Endothelial cell of umbilical vein (primary cell): ENCODE measurements around the gene C1orf159. TPM values are rescaled to one million over a fixed set of nuclear protein-coding genes. Genes with fewer than 3 reads are reported as not detected.

Experiments used
- BruUV-seq: library from RNA; stranded (reverse); fragments of 400-500 nt; replicated peaks from 2 replicates; lab custom pipeline; 2021; lab: Mats Ljungman, UMichigan
- CTCF ChIA-PET: fragments of 300-600, 350-600 bp; sonication (Branson Sonifier 250); formaldehyde crosslinking; loops from one replicate; lab custom pipeline; 2021; ENCODE audit warnings: antibody characterized with exemption, inconsistent platforms; lab: Charles Lee
- POLR2A ChIA-PET: fragments of 300-600, 350-600 bp; sonication (Branson Sonifier 250); formaldehyde crosslinking; loops from one replicate; lab custom pipeline; 2021; ENCODE audit warnings: antibody characterized with exemption, inconsistent platforms; lab: Charles Lee
- DNase-seq: peaks from one replicate; pipeline ENCODE4 v3.0.0-alpha.2; 2011; ENCODE audit warnings: low read depth, low spot score
- FAIRE-seq: peaks from 2 replicates; lab custom pipeline; 2011; peaks lifted over from hg19 to GRCh38; lab: Jason Lieb, UNC
- H2AFZ ChIP-seq: 2 replicates; pipeline ENCODE4 v1.6.0; 2012; ENCODE audit warnings: low read depth, low read length, control low read depth, inconsistent platforms
- H3K27ac ChIP-seq: 2 replicates; pipeline ENCODE4 v1.5.1; 2011; ENCODE audit warnings: low read depth, mild to moderate bottlenecking, control low read depth, low read length, moderate library complexity; ENCODE audit not compliant: insufficient read depth
- H3K27me3 ChIP-seq, 2 experiments: 2 replicates each; pipeline versions ENCODE4 v1.6.0 to v1.6.1; 2011; ENCODE audit warnings: low read length in 2 of 2, mixed read lengths in 1 of 2; ENCODE audit not compliant: control insufficient read depth in 2 of 2, insufficient read depth in 2 of 2
- H3K36me3 ChIP-seq, 2 experiments: 2 replicates in 1 of 2; 3 replicates in 1 of 2; pipeline ENCODE4 v1.5.1; 2011; ENCODE audit warnings: low read length in 2 of 2, mild to moderate bottlenecking in 1 of 2, moderate library complexity in 1 of 2; ENCODE audit not compliant: control insufficient read depth in 2 of 2, insufficient read depth in 2 of 2; ENCODE audit errors: extremely low read depth in 1 of 2
- H3K4me1 ChIP-seq: 3 replicates; pipeline ENCODE4 v1.5.1; 2011; ENCODE audit warnings: mild to moderate bottlenecking, low read length; ENCODE audit not compliant: control insufficient read depth, insufficient read depth; ENCODE audit errors: extremely low read depth
- H3K4me2 ChIP-seq: 2 replicates; pipeline ENCODE4 v1.6.1; 2011; ENCODE audit warnings: low read length, control low read depth, mixed read lengths; ENCODE audit not compliant: insufficient read depth
- H3K4me3 ChIP-seq, 3 experiments: fragments of 200-600 bp in 1 of 3; sonication (generic), shearing (Covaris generic) in 1 of 3; replicated peaks in 1 of 3; 2 replicates each; pipeline ENCODE4 v1.5.1; 2011 to 2016; ENCODE audit warnings: control low read depth in 3 of 3, low read length in 3 of 3, mild to moderate bottlenecking in 2 of 3, inconsistent platforms in 1 of 3, low read depth in 1 of 3, moderate library complexity in 1 of 3; ENCODE audit not compliant: insufficient read depth in 1 of 3
- H3K79me2 ChIP-seq: 2 replicates; pipeline ENCODE4 v1.6.0; 2012; ENCODE audit warnings: low read length, inconsistent platforms; ENCODE audit not compliant: control insufficient read depth, insufficient read depth
- H3K9ac ChIP-seq: replicated peaks from 2 replicates; pipeline ENCODE3; 2011; ENCODE audit warnings: low read length, control low read depth; ENCODE audit not compliant: insufficient read depth; ENCODE audit errors: extremely low read depth
- H3K9me1 ChIP-seq: replicated peaks from 3 replicates; pipeline ENCODE4 v1.6.0; 2011; ENCODE audit warnings: mild to moderate bottlenecking, low read length; ENCODE audit not compliant: control insufficient read depth, insufficient read depth; ENCODE audit errors: extremely low read depth
- H3K9me3 ChIP-seq: replicated peaks from 2 replicates; pipeline ENCODE4 v1.5.1; 2012; ENCODE audit warnings: low read length, inconsistent platforms; ENCODE audit not compliant: control insufficient read depth, insufficient read depth
- H4K20me1 ChIP-seq: replicated peaks from 2 replicates; pipeline ENCODE3; 2011; ENCODE audit warnings: mild to moderate bottlenecking, low read length; ENCODE audit not compliant: control insufficient read depth, insufficient read depth; ENCODE audit errors: extremely low read depth
- EZH2 ChIP-seq: IDR thresholded peaks from 2 replicates; pipeline ENCODE4 v1.6.1; 2012; ENCODE audit warnings: borderline replicate concordance, low read depth, mild to moderate bottlenecking, moderate library complexity, low read length, inconsistent platforms; ENCODE audit not compliant: severe bottlenecking
- FOS ChIP-seq: IDR thresholded peaks from 2 replicates; pipeline ENCODE4 v1.6.1; 2011; ENCODE audit warnings: mild to moderate bottlenecking, low read length, moderate library complexity, borderline replicate concordance; ENCODE audit not compliant: insufficient read depth
- GATA2 ChIP-seq: IDR thresholded peaks from 2 replicates; pipeline ENCODE4 v1.7.0; 2011; ENCODE audit warnings: low read depth, mild to moderate bottlenecking, moderate library complexity, mixed read lengths, low read length; ENCODE audit not compliant: insufficient read length, insufficient read depth
- JUN ChIP-seq: IDR thresholded peaks from 2 replicates; pipeline ENCODE4 v1.6.1; 2011; ENCODE audit warnings: borderline replicate concordance, low read depth; ENCODE audit not compliant: insufficient read length, insufficient read depth
- MAX ChIP-seq: IDR thresholded peaks from 2 replicates; pipeline ENCODE4 v1.6.1; 2011; ENCODE audit not compliant: insufficient read depth, insufficient read length
- MYC ChIP-seq: IDR thresholded peaks from one replicate; pipeline ENCODE4 v1.6.1; 2011; ENCODE audit warnings: mild to moderate bottlenecking, low read depth, low read length
- POLR2A ChIP-seq: IDR thresholded peaks from 2 replicates; pipeline ENCODE4 v1.6.1; 2012; ENCODE audit warnings: low read depth, mild to moderate bottlenecking, control low read depth, low read length
- POLR2AphosphoS5 ChIP-seq: IDR thresholded peaks from 2 replicates; pipeline ENCODE4 v1.6.1; 2012; ENCODE audit warnings: low read depth, mild to moderate bottlenecking, control low read depth, low read length, moderate library complexity; ENCODE audit not compliant: insufficient read depth
- dilution Hi-C: fragments of 300-500 bp; cut with MboI; formaldehyde crosslinking; loops from one replicate; pipeline ENCODE4 v1.15.0; 2019; ENCODE audit warnings: low sequenced_read_pairs; ENCODE audit not compliant: extremely low pct_ligation_motif_present
- intact Hi-C: fragments of 100-400 bp; cut with micrococcal nuclease; formaldehyde crosslinking; loops from one replicate; pipeline ENCODE4 v1.10.0; 2022
- polyA plus RNA-seq, 4 experiments: library from polyadenylated mRNA; depleted of rRNA in 3 of 4; stranded (reverse) in 3 of 4; unstranded in 1 of 4; fragments of >200 nt; gene quantifications; 2 replicates each; pipeline versions ENCODE4 v1.2.1 to v1.2.3, GENCODE V29; 2011 to 2012; ENCODE audit warnings: missing spikeins in 1 of 4
- total RNA-seq: library from RNA; stranded (reverse); gene quantifications from 2 replicates; pipeline ENCODE4 v1.2.3, GENCODE V29; 2021
- TF ChIP-seq, protein P1 (sequence below), 2 donors: IDR thresholded peaks; 1 replicate in 1 of 2; 2 replicates in 1 of 2; pipeline ENCODE4 v1.5.1; 2011; ENCODE audit warnings: low read length in 2 of 2, mild to moderate bottlenecking in 2 of 2, moderate library complexity in 2 of 2, control low read depth in 1 of 2, inconsistent platforms in 1 of 2, low read depth in 1 of 2; ENCODE audit not compliant: insufficient read depth in 1 of 2; ENCODE audit errors: extremely low read depth in 1 of 2

C1orf159 gene
- total and polyA plus RNA-seq, 2 donors (not counting 3 experiments of a cell fraction or from before 2014, with no cell fraction given): 16.1 to 20.1 TPM

- Histone ChIP-seq H3K27me3 (no peaks in the 10 kb centered on the region), H3K27ac (no peak overlapping the region), H3K9me1 (no peaks in the 10 kb centered on the region), H3K4me2 (no peak overlapping the region), H3K9me3 (no peaks in the 10 kb centered on the region), H3K79me2 (no peaks in the 10 kb centered on the region), H2AFZ (no peak overlapping the region), H3K36me3 (no peaks in the 10 kb centered on the region), H3K4me3 (no peak overlapping the region), H3K4me1 (no peaks in the 10 kb centered on the region), H3K9ac (no peak overlapping the region), H4K20me1 (no peaks in the 10 kb centered on the region)
- dilution Hi-C loops (no loop called here), intact Hi-C loops (no loop called here)
- no peak for TF ChIP-seq POLR2AphosphoS5
- TF ChIP-seq EZH2: no peak
- TF ChIP-seq FOS: no peak
- TF ChIP-seq GATA2: no peak
- TF ChIP-seq MAX: no peak
- TF ChIP-seq, protein P1, sequence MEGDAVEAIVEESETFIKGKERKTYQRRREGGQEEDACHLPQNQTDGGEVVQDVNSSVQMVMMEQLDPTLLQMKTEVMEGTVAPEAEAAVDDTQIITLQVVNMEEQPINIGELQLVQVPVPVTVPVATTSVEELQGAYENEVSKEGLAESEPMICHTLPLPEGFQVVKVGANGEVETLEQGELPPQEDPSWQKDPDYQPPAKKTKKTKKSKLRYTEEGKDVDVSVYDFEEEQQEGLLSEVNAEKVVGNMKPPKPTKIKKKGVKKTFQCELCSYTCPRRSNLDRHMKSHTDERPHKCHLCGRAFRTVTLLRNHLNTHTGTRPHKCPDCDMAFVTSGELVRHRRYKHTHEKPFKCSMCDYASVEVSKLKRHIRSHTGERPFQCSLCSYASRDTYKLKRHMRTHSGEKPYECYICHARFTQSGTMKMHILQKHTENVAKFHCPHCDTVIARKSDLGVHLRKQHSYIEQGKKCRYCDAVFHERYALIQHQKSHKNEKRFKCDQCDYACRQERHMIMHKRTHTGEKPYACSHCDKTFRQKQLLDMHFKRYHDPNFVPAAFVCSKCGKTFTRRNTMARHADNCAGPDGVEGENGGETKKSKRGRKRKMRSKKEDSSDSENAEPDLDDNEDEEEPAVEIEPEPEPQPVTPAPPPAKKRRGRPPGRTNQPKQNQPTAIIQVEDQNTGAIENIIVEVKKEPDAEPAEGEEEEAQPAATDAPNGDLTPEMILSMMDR (IDR thresholded peaks at IDR 0.05; ENCODE audit: extremely low read depth in 1 of 2, insufficient read depth in 1 of 2, low read depth in 1 of 2, low read length in 2 of 2): no peak
- no peak for TF ChIP-seq POLR2A
- no peak for TF ChIP-seq JUN
- no peak for TF ChIP-seq MYC
- ChIA-PET CTCF (interaction anchor here (0.9 kb wide), 1 partner anchor 11 kb away, joined by 3 read pairs; no protein-coding TSS in a partner anchor), POLR2A (no interaction called here)
- FAIRE-seq: no peak
- no TSS peak for BruUV-seq
- DNase-seq: no peak
These were observed 25.2 kb downstream of the C1orf159 start for GRCh38 chr1:1090424-1091343.
